Islet precursor cell (in vitro differentiated cells): ENCODE measurements around the gene GJD3.

Experiments used
- DNase-seq: peaks from one replicate; pipeline ENCODE4 v3.0.0-alpha.2; 2018

GJD3 gene

DNA sequence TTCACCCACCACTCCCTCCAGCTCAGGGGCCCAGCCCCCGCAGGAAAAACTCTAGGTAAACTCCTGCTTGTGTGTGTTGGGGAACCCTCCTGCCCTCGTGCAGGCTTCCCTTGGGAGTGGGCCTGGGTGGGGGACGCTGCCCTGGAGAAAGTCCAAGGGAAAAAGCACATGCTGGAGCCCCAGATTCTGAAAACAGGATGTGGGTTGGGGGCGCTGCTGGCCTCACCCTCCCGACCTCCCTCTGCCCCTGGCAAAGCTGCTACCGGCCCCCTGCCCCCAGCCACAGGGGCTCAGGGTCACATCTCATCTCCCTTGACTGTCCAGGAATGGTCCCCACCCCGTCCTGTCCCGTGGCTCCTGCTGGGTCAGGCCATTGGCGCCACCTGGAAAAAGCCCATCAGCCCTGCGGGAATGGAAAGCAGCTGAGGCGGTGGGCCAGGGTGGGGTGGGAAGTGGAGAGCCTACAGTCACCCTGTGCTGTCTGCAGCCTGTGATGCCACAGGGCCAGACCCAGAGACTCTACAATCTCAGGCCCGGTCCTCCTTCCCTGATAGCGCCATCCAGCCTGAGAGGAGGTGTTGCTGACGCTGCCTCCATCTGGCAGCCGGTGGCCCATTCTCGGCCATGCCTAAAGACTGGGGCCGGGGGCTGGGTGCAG lies 2.5 kb upstream of the GJD3 start:
- peak; percentile 50 for DNase-seq

GRCh38 chr17:40366076-40366860 lies 1.7 kb upstream of the GJD3 start:
- DNase-seq: peak; percentile 55

DNA sequence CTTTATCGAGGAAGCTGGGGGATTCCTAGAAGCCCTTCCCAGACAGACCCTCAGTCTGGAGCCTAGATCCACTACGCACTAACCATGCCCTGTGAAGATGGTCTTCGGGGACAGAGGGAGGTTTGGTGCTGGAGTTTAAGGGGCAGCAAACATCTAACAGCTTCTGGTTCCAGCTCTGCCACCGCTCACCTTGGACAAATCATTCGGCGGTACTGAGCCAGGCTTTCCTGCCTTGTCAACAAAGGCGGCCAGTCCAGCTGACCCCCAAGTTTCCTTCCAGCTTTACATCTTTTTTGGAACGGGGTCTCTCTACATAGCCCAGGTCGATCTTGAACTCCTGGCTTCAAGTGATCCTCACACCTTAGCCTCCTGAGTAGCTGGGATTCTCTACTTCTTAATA lies 369 bp upstream of the GJD3 start:
- DNase-seq: no peak

GRCh38 chr17:40363111-40363827 lies 1.3 kb downstream of the GJD3 start:
- peak; percentile 81 for DNase-seq

- peak; percentile 97 for DNase-seq
Measured at GRCh38 chr17:40362696-40363110, 1.8 kb downstream of the GJD3 start.

GRCh38 chr17:40361925-40362695 lies 2.4 kb downstream of the GJD3 start:
- peak; percentile 48 for DNase-seq

- peak; percentile 52 for DNase-seq
Measured at GRCh38 chr17:40361063-40361924, 3.2 kb downstream of the GJD3 start.

DNA sequence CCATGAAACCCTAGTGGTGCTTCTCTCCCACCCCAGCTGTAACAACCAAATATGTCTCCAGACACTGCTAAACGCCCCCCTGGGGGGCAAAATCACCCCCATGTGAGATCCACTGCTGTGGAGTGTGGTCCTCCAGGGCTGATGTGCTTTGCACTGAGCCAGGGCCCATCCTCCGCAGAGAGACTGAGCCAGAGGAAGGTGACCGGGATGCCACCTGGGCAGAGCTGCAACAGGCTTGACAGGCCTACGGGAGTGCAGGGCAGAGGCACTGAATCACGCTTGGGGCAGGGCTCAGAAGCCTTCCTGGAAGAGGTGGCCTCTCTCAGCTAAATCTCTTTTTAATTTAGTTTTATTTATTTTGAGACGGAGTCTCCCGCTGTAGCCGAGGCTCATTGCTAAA lies 4.4 kb downstream of the GJD3 start:
- peak; percentile 50 for DNase-seq

GRCh38 chr17:40358323-40359038 lies 6.1 kb downstream of the GJD3 start:
- peak; percentile 94 for DNase-seq

- DNase-seq: peak; percentile 55
Measured at GRCh38 chr17:40356990-40357881, 7.3 kb downstream of the GJD3 start.

DNA sequence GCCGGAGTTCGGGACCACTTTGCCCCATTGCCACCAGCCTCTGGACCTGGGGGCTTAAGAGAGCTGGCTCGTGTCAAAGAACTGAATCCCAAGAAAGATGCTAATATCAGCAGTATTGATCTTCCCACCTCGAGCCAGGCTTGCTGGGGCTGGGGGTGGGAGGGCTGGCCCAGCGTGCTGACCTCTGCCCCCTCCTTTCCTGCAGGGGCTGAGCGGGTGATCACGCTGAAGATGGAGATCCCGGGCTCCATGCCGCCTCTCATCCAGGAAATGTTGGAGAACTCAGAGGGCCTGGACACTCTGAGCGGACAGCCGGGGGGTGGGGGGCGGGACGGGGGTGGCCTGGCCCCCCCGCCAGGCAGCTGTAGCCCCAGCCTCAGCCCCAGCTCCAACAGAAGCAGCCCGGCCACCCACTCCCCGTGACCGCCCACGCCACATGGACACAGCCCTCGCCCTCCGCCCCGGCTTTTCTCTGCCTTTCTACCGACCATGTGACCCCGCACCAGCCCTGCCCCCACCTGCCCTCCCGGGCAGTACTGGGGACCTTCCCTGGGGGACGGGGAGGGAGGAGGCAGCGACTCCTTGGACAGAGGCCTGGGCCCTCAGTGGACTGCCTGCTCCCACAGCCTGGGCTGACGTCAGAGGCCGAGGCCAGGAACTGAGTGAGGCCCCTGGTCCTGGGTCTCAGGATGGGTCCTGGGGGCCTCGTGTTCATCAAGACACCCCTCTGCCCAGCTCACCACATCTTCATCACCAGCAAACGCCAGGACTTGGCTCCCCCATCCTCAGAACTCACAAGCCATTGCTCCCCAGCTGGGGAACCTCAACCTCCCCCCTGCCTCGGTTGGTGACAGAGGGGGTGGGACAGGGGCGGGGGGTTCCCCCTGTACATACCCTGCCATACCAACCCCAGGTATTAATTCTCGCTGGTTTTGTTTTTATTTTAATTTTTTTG lies 8.5 kb downstream of the GJD3 start:
- DNase-seq: peak; percentile 56

DNA sequence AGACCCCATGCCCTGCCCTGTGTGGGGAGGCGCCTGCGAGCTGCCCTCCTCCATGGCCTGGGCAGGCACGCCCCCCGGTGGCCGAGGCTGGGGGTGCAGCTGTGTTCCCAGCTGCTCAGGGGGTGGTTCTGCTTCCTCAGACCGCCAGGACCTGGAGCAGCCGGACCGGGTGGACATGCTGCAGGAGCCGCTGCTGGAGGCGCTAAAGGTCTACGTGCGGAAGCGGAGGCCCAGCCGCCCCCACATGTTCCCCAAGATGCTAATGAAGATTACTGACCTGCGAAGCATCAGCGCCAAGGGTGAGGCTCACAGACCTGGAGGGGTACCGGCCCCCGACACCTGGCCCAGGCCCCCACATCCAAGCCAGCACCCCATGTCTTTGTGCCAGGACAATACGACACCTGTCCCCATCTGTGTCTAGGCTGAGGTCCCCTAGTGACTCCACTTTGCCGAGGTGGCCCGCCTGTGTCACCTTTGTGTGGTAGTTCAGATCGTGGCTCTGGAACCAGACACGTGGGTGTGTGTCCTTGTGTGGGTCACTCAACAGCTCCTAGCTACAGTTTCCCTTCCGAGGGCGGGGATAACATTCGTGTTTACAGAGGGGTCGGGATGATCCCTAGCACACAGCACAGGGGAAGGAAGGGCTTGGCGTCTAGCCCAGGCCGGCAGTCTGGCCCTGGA lies 9.3 kb downstream of the GJD3 start:
- peak; percentile 95 for DNase-seq

- DNase-seq: no peak
Measured at GRCh38 chr17:40354221-40355122, 10.1 kb downstream of the GJD3 start.

DNA sequence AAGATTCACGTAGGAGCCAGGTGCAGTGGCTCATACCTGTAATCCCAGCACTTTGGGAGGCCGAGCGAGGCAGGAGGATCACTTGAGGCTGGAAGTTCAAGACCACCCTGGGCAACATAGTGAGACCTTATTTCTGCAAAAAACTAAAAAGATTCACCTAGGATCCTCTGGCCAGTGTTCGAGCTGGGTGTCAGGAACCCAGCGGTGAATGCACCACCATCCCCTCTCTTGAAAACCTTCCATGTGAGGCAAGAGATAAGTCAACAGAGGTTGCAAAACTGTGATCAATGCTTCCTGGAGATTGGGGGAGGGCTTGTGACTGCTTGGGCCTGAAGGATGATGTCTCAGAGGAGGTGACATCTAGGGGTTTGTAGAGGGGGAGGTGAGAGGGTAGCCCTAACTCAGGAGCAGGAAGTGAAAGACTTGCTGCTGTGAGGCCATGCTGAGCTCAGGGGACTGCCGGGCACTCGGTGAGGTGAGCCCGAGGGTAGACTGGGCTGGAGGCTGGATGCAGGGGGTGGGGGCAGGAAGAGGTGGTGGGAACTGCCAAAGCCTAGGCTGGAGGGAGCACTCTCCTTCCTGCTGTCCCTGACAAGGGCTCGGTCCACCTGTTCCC lies 11.7 kb downstream of the GJD3 start:
- DNase-seq: no peak

GRCh38 chr17:40352237-40352778 lies 12.2 kb downstream of the GJD3 start:
- no peak for DNase-seq
